Spleen (tissue), 7 donors: ENCODE measurements around the gene SLCO2A1.

Source experiments
- CTCF ChIP-seq, 11 experiments: fragments of 200-600 bp in 7 of 11; fragments of 450-650 bp in 4 of 11; sonication (generic) in 4 of 11; IDR thresholded peaks in 8 of 11; conservative IDR thresholded peaks in 3 of 11; 1 replicate in 7 of 11; 2 replicates in 4 of 11; pipeline versions ENCODE4 v1.4.0 to v1.8.0; 2016 to 2021; ENCODE audit warnings: antibody characterized with exemption in 11 of 11, inconsistent platforms in 4 of 11, mild to moderate bottlenecking in 1 of 11
- POLR2A ChIP-seq, 3 donors: fragments of 450-650 bp; IDR thresholded peaks; one replicate each; pipeline ENCODE4 v1.5.1; 2017; ENCODE audit warnings: antibody characterized with exemption in 3 of 3, mild to moderate bottlenecking in 1 of 3
- donor health status: DM: no; HTN: no; CAD: no; lungs with moderate emphysema.
- donor health status: DM: no; HTN: no; CAD: no.
- donor health status: DM: no; HTN: no; CAD: no.

DNA sequence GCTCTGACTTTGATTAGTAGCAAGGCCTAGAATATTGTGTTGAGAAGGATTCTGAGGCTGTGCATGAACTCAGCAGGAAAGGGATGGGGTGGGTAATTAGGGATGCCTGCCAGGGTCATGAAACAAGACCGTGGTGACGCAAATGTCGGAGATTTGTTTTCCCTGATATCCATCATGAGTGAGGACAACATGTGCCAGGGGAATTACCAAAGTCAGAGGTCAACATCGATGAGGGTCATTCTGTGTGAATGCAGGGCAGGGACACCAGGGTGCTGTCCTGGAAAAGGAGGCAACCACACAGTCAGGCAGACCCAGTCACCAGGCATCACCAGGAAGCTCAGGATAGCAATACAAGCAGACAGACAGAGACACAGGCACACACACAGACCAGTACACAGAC lies 52.2 kb downstream of the SLCO2A1 start:
- TF ChIP-seq CTCF (IDR thresholded peaks at IDR 0.05 in 8 of 11, conservative IDR thresholded peaks at IDR 0.05 in 3 of 11) (peak in 1 of 11 experiments; percentile 7), POLR2A (IDR thresholded peaks at IDR 0.05) (no peak)
